K562 (cell line): ENCODE data around the gene AP3B1. TPM values are rescaled to one million over a fixed set of nuclear protein-coding genes. Genes with fewer than 3 reads are reported as not detected.
A peak's percentile ranks its signal among the peaks of the same experiment; 100 is the strongest.

Source experiments
- ATAC-seq: fragments of 200-7000 bp; cut with Tn5 transposase; 3 replicates; pipeline ENCODE4 v1.9.1; 2020; ENCODE audit warnings: moderate library complexity
- BruUV-seq: library from RNA; stranded (reverse); fragments of 400-500 nt; replicated peaks from 2 replicates; lab custom pipeline; 2021; lab: Mats Ljungman, UMichigan
- CTCF ChIA-PET: fragments of 300-600 bp; formaldehyde crosslinking; extraction: SDS; loops from one replicate; lab custom pipeline; 2021; ENCODE audit warnings: low intra/inter-chr PET ratio; lab: Yijun Ruan, JAX
- POLR2A ChIA-PET: fragments of 300-600, 350-650 bp; sonication (Branson Sonifier 250); formaldehyde crosslinking; extraction: SDS; loops from one replicate; lab custom pipeline; 2021; ENCODE audit warnings: antibody characterized with exemption, inconsistent platforms; lab: Yijun Ruan, JAX
- DNase-seq, 4 experiments: peaks; one replicate each; pipeline versions ENCODE4 v3.0.0 to v3.0.0-alpha.2; 2011 to 2018; ENCODE audit warnings: low spot score in 3 of 4, mixed read lengths in 3 of 4; ENCODE audit errors: extremely low read depth in 1 of 4
- FAIRE-seq: peaks from 2 replicates; lab custom pipeline; 2011; peaks lifted over from hg19 to GRCh38; lab: Jason Lieb, UNC
- H2AFZ ChIP-seq: 2 replicates; pipeline ENCODE4 v1.6.0; 2011; ENCODE audit warnings: low read depth, low read length, control low read depth, inconsistent platforms
- H3K27ac ChIP-seq: fragments of 200-600 bp; 3 replicates; pipeline ENCODE4 v1.8.0; 2011; ENCODE audit warnings: low read depth, mild to moderate bottlenecking, control low read depth, inconsistent platforms, low read length, moderate library complexity, mixed read lengths; ENCODE audit errors: extremely low read depth
- H3K27me3 ChIP-seq, 2 experiments: fragments of 300-600 bp in 1 of 2; 2 replicates in 1 of 2; 3 replicates in 1 of 2; pipeline versions ENCODE4 v1.6.0 to v1.8.0; 2011; ENCODE audit warnings: inconsistent platforms in 2 of 2, low read length in 2 of 2, mild to moderate bottlenecking in 1 of 2, mixed read lengths in 1 of 2, moderate library complexity in 1 of 2; ENCODE audit not compliant: control insufficient read depth in 2 of 2, insufficient read depth in 2 of 2
- H3K36me3 ChIP-seq: fragments of 300-600 bp; 3 replicates; pipeline ENCODE4 v1.8.0; 2011; ENCODE audit warnings: mild to moderate bottlenecking, low read length, inconsistent platforms; ENCODE audit not compliant: control insufficient read depth, insufficient read depth
- H3K4me1 ChIP-seq, 2 experiments: fragments of 200-600 bp in 1 of 2; replicated peaks in 1 of 2; 2 replicates in 1 of 2; 3 replicates in 1 of 2; pipeline versions ENCODE4 v1.5.1 to v1.8.0; 2011; ENCODE audit warnings: inconsistent platforms in 2 of 2, low read length in 2 of 2, mild to moderate bottlenecking in 1 of 2, mixed read lengths in 1 of 2, moderate library complexity in 1 of 2; ENCODE audit not compliant: control insufficient read depth in 2 of 2, insufficient read depth in 2 of 2
- H3K4me2 ChIP-seq: 2 replicates; pipeline ENCODE4 v1.6.1; 2011; ENCODE audit warnings: low read length, control low read depth, inconsistent platforms, mixed read lengths; ENCODE audit not compliant: insufficient read depth
- H3K4me3 ChIP-seq: fragments of 200-600 bp; sonication (generic), shearing (Covaris generic); 2 replicates; pipeline ENCODE4 v1.5.1; 2016; ENCODE audit warnings: control low read depth, inconsistent platforms
- H3K79me2 ChIP-seq: fragments of 200-600 bp; 3 replicates; pipeline ENCODE4 v1.8.0; 2011; ENCODE audit warnings: low read length, inconsistent platforms; ENCODE audit not compliant: control insufficient read depth, insufficient read depth
- H3K9ac ChIP-seq, 2 experiments: 2 replicates each; pipeline versions ENCODE4 v1.6.0 to v1.6.1; 2011; ENCODE audit warnings: low read depth in 2 of 2, low read length in 2 of 2, control low read depth in 1 of 2, inconsistent platforms in 1 of 2, mild to moderate bottlenecking in 1 of 2, mixed read lengths in 1 of 2; ENCODE audit not compliant: insufficient read depth in 1 of 2
- H3K9me1 ChIP-seq: one replicate; pipeline ENCODE4 v1.6.0; 2011; ENCODE audit warnings: inconsistent platforms, mild to moderate bottlenecking, low read length, moderate library complexity; ENCODE audit not compliant: control insufficient read depth, insufficient read depth
- H3K9me3 ChIP-seq: replicated peaks from 2 replicates; pipeline ENCODE4 v1.5.1; 2011; ENCODE audit warnings: low read depth, low read length, inconsistent platforms; ENCODE audit not compliant: control insufficient read depth, insufficient read depth
- H4K20me1 ChIP-seq: replicated peaks from 2 replicates; pipeline ENCODE4 v1.6.1; 2011; ENCODE audit warnings: low read length, inconsistent platforms, mixed read lengths; ENCODE audit not compliant: control insufficient read depth, insufficient read depth
- BACH1 ChIP-seq: fragments of 200-800 bp; sonication (Bioruptor generic); IDR thresholded peaks from 2 replicates; pipeline ENCODE4 v1.6.1; 2016; ENCODE audit warnings: missing genetic modification characterization, missing compliant biosample characterization
- C11orf30 ChIP-seq: fragments of 450-650 bp; IDR thresholded peaks from 2 replicates; pipeline ENCODE4 v1.6.1; 2016; ENCODE audit warnings: low read depth, mild to moderate bottlenecking
- CXXC5 ChIP-seq: fragments of 250-450 bp; sonication (Bioruptor Pico); IDR thresholded peaks from 2 replicates; pipeline ENCODE4 v1.8.0; 2022; ENCODE audit warnings: inconsistent platforms, mild to moderate bottlenecking, moderate library complexity
- HDAC8 ChIP-seq: fragments of 450-650 bp; IDR thresholded peaks from 2 replicates; pipeline ENCODE4 v1.6.1; 2016; ENCODE audit warnings: mild to moderate bottlenecking, missing genetic modification characterization, moderate library complexity, missing compliant biosample characterization
- KLF1 ChIP-seq: fragments of 450-650 bp; IDR thresholded peaks from 2 replicates; pipeline ENCODE4 v1.6.1; 2016; ENCODE audit warnings: missing genetic modification characterization, missing compliant biosample characterization
- MAFF ChIP-seq: IDR thresholded peaks from 2 replicates; pipeline ENCODE4 v1.6.1; 2012; ENCODE audit warnings: low read length, improper control_type of control experiment
- NFE2L1 ChIP-seq: fragments of 450-650 bp; IDR thresholded peaks from 2 replicates; pipeline ENCODE4 v1.6.1; 2016; ENCODE audit warnings: missing genetic modification characterization, low read depth, mild to moderate bottlenecking, missing compliant biosample characterization, moderate library complexity, borderline replicate concordance
- NR2F6 ChIP-seq: fragments of 450-650 bp; formaldehyde crosslinking; IDR thresholded peaks from 2 replicates; pipeline ENCODE4 v1.4.0; 2020; ENCODE audit warnings: mild to moderate bottlenecking
- TSHZ1 ChIP-seq: fragments of 250-450 bp; sonication (Bioruptor Pico); IDR thresholded peaks from 2 replicates; pipeline ENCODE4 v1.4.0; 2020; ENCODE audit warnings: mild to moderate bottlenecking, moderate library complexity
- ZNF407 ChIP-seq: fragments of 450-650 bp; IDR thresholded peaks from 2 replicates; pipeline ENCODE4 v1.6.1; 2016; ENCODE audit warnings: low read depth
- WGBS: fragments of 100-300 bp; shearing (Covaris generic); methylation state at CpG from one replicate; pipeline ENCODE4 v1.1.6; 2016; ENCODE audit warnings: low coverage, mixed read lengths; ENCODE audit not compliant: insufficient coverage; ENCODE audit errors: missing lambda C conversion rate; 5-methylcytosine and 5-hydroxymethylcytosine counted together
- in situ Hi-C: fragments of 300-500 bp; cut with MboI; formaldehyde crosslinking; loops from 4 replicates; pipeline ENCODE4 v1.15.0; 2018; ENCODE audit warnings: inconsistent platforms, mixed read lengths
- intact Hi-C: fragments of 100-400 bp; cut with micrococcal nuclease; formaldehyde crosslinking; loops from 2 replicates; pipeline ENCODE4 v1.14.2; 2022
- polyA plus RNA-seq, 8 experiments: library from polyadenylated mRNA; depleted of rRNA in 4 of 8; stranded (reverse) in 5 of 8; unstranded in 3 of 8; fragments of >200 nt; fragmentation: Nextera tagmentation in 2 of 8; fragmentation: Illumina TruSeq in 1 of 8; extraction: Ambion mirVana in 2 of 8; extraction: Trizol in 1 of 8; gene quantifications; 2 replicates each; pipeline versions ENCODE4 v1.2.1 to v1.2.3, GENCODE V29; 2011 to 2014; ENCODE audit warnings: inconsistent platforms in 1 of 8, missing spikeins in 1 of 8
- total RNA-seq, 7 experiments: library from RNA; depleted of rRNA in 6 of 7; stranded (reverse); fragments of >200 nt in 6 of 7; fragmentation: Illumina TruSeq in 2 of 7; extraction: Trizol in 2 of 7; gene quantifications; 2 replicates each; pipeline versions ENCODE4 v1.2.1 to v1.2.3, GENCODE V29; 2011 to 2021; ENCODE audit warnings: low replicate concordance in 1 of 7

Gene AP3B1
- total and polyA plus RNA-seq, 9 of the 15 experiments (the other 6 are each of a cell fraction or from before 2014, with no cell fraction given) = 21.1 to 61.8 (median 42.2) TPM

- no peaks in the 10 kb centered on the region for H3K79me2 ChIP-seq
- peak overlapping the region; percentile 91 for H2AFZ ChIP-seq
- no peaks in the 10 kb centered on the region for H3K27me3 ChIP-seq
- H3K4me3 ChIP-seq = no peak overlapping the region
- POLR2A ChIA-PET = no interaction called here
- no peaks in the 10 kb centered on the region for H3K36me3 ChIP-seq
- peak overlapping the region; percentile 66; the same call in 2 of the 3 replicates for H3K27ac ChIP-seq
- CTCF ChIA-PET = no interaction called here
- no peaks in the 10 kb centered on the region for H3K9me3 ChIP-seq
- FAIRE-seq = peak; percentile 86
- intact Hi-C loops (loop anchor here (10.0 kb wide), 1 partner anchor 637 kb away; no protein-coding TSS in a partner anchor), in situ Hi-C loops (no loop called here)
- peak; percentile 31; the same call in 2 of the 3 replicates for ATAC-seq
- no peaks in the 10 kb centered on the region for H4K20me1 ChIP-seq
- peaks cover 0 to 11% of the 10 kb centered on the region in 2 experiments; a peak in 3 of 5 replicates for H3K4me1 ChIP-seq
- BruUV-seq = no TSS peak
- H3K9me1 ChIP-seq = no peaks in the 10 kb centered on the region
- DNase-seq = no peak
- H3K9ac ChIP-seq = no peak overlapping the region
- no peak overlapping the region for H3K4me2 ChIP-seq
- WGBS = 70% methylated on average over 6 of the region's 6 CpGs
- TF ChIP-seq NFE2L1 (tag) (peak; percentile 80), CXXC5 (CRISPR knock-in tag) (0 out of 2 replicates have a peak, but pooled peaks have one; percentile 20), NR2F6 (CRISPR knock-in tag) (no peak), C11orf30 (peak; percentile 94), KLF1 (tag) (no peak), TSHZ1 (CRISPR knock-in tag) (no peak), HDAC8 (tag) (0 out of 2 replicates have a peak, but pooled peaks have one; percentile 7), MAFF (peak; percentile 61; the same call in 1 of the 2 replicates), ZNF407 (no peak), BACH1 (peak; percentile 16; the same call in 1 of the 2 replicates)
Observed at GRCh38 chr5:78327761-78328510, 33.4 kb upstream of the AP3B1 start.
